ENCODE measurements around the gene SLC35C1. TPM values are rescaled to one million over a fixed set of nuclear protein-coding genes. Genes with fewer than 3 reads are reported as not detected.

SLC35C1 gene
- total and polyA plus RNA-seq, 2 experiments from 2014 or later: 6.8 to 11.0 TPM

- no peak for TF ChIP-seq REST (IDR thresholded peaks at IDR 0.05; ENCODE audit: unreplicated experiment)
- no peak for TF ChIP-seq NANOG (IDR thresholded peaks at IDR 0.05; ENCODE audit: borderline replicate concordance)
- TF ChIP-seq EZH2phosphoT487 (IDR thresholded peaks at IDR 0.05; ENCODE audit: unreplicated experiment): no peak
- TF ChIP-seq JUNB (IDR thresholded peaks at IDR 0.05; ENCODE audit: unreplicated experiment): no peak
These were observed 39.1 kb upstream of the SLC35C1 start (continued) for GRCh38 chr11:45765836-45766235.

- Histone ChIP-seq H3K79me2 (replicated peaks; ENCODE audit: insufficient read depth) (no peaks in the 10 kb centered on the region), H2AFZ (no peak overlapping the region; the same call in 1 of the 2 replicates), H4K20me1 (replicated peaks; ENCODE audit: insufficient read depth) (no peaks in the 10 kb centered on the region), H3K27me3 (ENCODE audit: insufficient read depth) (peaks cover 2% of the 10 kb centered on the region), H3K9me2 (ENCODE audit: insufficient read depth) (0 out of 2 replicates have a peak, but pooled peaks cover 5% of the 10 kb centered on the region), H3K4me1 (ENCODE audit: insufficient read depth) (no peaks in the 10 kb centered on the region), H3K4me2 (no peak overlapping the region), H3K4me3 (no peak overlapping the region), H3K36me3 (ENCODE audit: insufficient read depth) (no peaks in the 10 kb centered on the region), H3F3A (replicated peaks; ENCODE audit: low read depth) (no peaks in the 10 kb centered on the region), H3K27ac (ENCODE audit: low read depth) (no peak overlapping the region)
- Mint-ChIP-seq H3K4me1 (no peaks in the 10 kb centered on the region), H3K27ac (no peak overlapping the region), H3K9me3 (no peaks in the 10 kb centered on the region), H3K4me3 (no peak overlapping the region), H3K36me3 (ENCODE audit: low read depth) (no peaks in the 10 kb centered on the region), H3K27me3 (ENCODE audit: insufficient read depth, low read depth, poor library complexity) (peaks cover 14% of the 10 kb centered on the region)
- DNase-seq (ENCODE audit: low spot score): no peak
- TF ChIP-seq JUNB (IDR thresholded peaks at IDR 0.05; ENCODE audit: unreplicated experiment): no peak
- TF ChIP-seq EZH2phosphoT487 (IDR thresholded peaks at IDR 0.05; ENCODE audit: unreplicated experiment): no peak
- no peak for TF ChIP-seq ZNF462 (CRISPR knock-in tag; IDR thresholded peaks at IDR 0.05)
- TF ChIP-seq NANOG (IDR thresholded peaks at IDR 0.05; ENCODE audit: borderline replicate concordance): no peak
- ATAC-seq: no peak
These were observed 38.5 kb upstream of the SLC35C1 start for GRCh38 chr11:45766469-45766868.
